Brain microvascular endothelial cell (primary cell): ENCODE data around the gene ZNF3.
"Not testable (repeated sequence)": the region's sequence is repeated elsewhere in the genome, so short reads cannot be mapped to it uniquely, and the experiment has no call there.

Experiments
- DNase-seq: peaks from one replicate; pipeline ENCODE4 v3.0.0-alpha.2; 2020
- H3K27ac ChIP-seq: fragments of 250-450 bp; sonication (Bioruptor Pico); 2 replicates; pipeline ENCODE4 v1.5.1; 2020; ENCODE audit warnings: mild to moderate bottlenecking, moderate library complexity
- H3K27me3 ChIP-seq: fragments of 250-450 bp; sonication (Bioruptor Pico); replicated peaks from 2 replicates; pipeline ENCODE4 v1.5.1; 2020; ENCODE audit warnings: mild to moderate bottlenecking
- H3K36me3 ChIP-seq: fragments of 250-450 bp; sonication (Bioruptor Pico); replicated peaks from 2 replicates; pipeline ENCODE4 v1.5.1; 2020; ENCODE audit warnings: mild to moderate bottlenecking
- H3K4me3 ChIP-seq: 2 replicates; pipeline ENCODE4 v1.5.1; 2011; ENCODE audit warnings: low read depth, mild to moderate bottlenecking, control low read depth, low read length, moderate library complexity
- in situ Hi-C: cut with HindIII; loops from 2 replicates; pipeline ENCODE4 v1.10.0; 2017; ENCODE audit warnings: low sequenced_read_pairs, low pct_ligation_motif_present
- TF ChIP-seq, protein P1 (sequence below): IDR thresholded peaks from 2 replicates; pipeline ENCODE4 v1.5.1; 2011; ENCODE audit warnings: low read depth, mild to moderate bottlenecking, moderate library complexity, low read length, control low read depth, inconsistent platforms; ENCODE audit errors: missing control alignments

Gene ZNF3

DNA sequence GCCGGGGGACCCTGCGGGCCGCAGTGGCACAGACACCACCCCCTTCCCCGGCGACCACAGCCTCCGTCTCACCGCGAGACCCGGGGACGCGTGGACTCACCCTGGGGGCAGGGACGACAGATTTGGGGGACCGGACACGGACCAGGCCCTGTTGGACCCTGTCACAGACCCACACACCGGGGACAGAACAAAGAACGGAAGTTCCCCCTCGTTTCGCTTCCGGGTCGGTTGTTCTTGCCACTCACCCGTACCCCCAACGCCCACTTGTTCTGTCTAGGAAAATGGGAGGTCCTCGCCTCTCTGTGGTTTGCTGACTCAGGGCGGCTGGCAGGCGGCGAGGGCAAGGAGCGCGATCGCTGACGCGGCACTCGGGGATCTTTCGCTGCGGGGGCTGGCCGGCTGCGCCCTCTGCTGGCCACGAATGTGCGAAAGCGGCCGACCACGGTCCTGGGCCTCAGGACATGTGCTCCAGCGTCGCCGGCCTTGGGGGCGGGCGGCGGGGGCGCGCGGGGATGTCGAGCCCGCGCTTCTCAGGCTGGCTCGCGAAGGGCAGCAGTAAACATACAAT is at the start of gene ZNF3:
TSS of gene ZNF3 (minus strand) at position 189 of the 568 bp plus-strand sequence. CDS start 4,366 bp downstream, outside the sequence.
- TF ChIP-seq, protein P1, sequence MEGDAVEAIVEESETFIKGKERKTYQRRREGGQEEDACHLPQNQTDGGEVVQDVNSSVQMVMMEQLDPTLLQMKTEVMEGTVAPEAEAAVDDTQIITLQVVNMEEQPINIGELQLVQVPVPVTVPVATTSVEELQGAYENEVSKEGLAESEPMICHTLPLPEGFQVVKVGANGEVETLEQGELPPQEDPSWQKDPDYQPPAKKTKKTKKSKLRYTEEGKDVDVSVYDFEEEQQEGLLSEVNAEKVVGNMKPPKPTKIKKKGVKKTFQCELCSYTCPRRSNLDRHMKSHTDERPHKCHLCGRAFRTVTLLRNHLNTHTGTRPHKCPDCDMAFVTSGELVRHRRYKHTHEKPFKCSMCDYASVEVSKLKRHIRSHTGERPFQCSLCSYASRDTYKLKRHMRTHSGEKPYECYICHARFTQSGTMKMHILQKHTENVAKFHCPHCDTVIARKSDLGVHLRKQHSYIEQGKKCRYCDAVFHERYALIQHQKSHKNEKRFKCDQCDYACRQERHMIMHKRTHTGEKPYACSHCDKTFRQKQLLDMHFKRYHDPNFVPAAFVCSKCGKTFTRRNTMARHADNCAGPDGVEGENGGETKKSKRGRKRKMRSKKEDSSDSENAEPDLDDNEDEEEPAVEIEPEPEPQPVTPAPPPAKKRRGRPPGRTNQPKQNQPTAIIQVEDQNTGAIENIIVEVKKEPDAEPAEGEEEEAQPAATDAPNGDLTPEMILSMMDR = peak; percentile 79
- Histone ChIP-seq H3K4me3 (peak within 1 kb of the TSS; percentile 96), H3K36me3 (peaks cover 19% of the 10 kb centered on the region), H3K27me3 (no peaks in the 10 kb centered on the region), H3K27ac (peak within 1 kb of the TSS; percentile 77)
- DNase-seq = peak; percentile 98
- in situ Hi-C loops = loop anchor here (25.0 kb wide), 1 partner anchor 94 kb away; the partner anchor contains the start of gene AZGP1

DNA sequence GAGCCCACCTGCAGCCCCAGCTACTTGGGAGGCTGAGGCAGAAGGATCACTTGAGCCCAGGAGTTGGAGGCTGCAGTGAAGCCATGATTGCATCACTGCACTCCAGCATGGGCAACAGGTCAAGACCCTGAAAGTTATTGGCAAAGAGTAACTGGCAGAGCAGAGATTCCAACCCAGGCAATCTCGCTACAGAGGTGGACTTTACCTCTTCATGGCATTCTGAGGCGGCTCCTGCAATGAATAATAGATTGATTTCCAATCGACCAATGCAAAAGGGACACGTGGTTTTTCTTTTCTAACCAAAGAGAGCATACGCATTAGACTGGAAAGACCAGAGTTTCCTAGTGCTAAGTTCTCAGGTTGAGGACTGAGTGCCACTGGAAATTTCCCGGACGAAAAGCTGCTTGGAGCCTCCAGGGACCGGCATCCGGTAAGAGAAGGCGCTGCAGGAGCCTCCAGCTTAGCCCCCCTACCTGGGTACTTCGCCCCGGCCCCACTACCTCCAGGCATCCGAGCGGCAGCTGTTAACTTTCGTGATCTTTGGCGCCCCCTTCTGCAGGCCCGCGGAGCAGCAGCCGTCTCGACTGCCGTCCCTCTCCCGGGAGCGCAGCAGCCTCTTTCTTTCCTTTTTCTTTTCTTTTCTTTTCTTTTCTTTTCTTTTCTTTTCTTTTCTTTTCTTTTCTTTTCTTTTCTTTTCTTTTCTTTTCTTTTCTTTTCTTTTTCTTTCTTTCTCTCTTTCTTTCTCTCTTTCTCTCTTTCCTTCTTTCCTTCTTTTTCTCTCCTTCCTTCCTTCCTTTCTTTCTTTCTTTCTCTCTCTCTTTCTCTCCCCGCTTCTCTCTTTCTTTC is 49.3 kb upstream of the ZNF3 start:
- Histone ChIP-seq H3K36me3 (no peaks in the 10 kb centered on the region), H3K4me3 (no peak overlapping the region), H3K27ac (no peak overlapping the region), H3K27me3 (no peaks in the 10 kb centered on the region)
- TF ChIP-seq, protein P1 = peak; percentile 85
- peak; percentile 59 for DNase-seq
- in situ Hi-C loops = no loop called here

DNA sequence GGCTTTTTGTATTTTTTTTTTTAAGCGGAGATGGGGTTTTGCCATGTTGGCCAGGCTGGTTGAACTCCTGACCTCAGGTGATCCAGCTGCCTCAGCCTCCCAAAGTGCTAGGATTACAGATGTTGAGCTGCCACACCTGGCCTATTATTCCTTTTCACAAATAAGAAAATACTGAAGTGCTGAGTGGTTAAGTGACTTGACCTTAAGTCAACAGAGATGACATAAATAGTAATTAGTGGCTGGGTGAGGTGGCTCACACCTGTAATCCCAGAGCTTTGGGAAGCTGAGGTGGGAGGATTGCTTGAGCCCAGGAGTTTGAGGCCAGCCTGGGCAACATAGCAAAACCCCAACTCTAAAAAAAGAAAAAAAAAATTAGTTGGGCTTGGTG is 48.7 kb upstream of the ZNF3 start:
- DNase-seq, H3K27me3 ChIP-seq, H3K36me3 ChIP-seq, H3K27ac ChIP-seq, H3K4me3 ChIP-seq, in situ Hi-C loops: not testable (repeated sequence)

DNA sequence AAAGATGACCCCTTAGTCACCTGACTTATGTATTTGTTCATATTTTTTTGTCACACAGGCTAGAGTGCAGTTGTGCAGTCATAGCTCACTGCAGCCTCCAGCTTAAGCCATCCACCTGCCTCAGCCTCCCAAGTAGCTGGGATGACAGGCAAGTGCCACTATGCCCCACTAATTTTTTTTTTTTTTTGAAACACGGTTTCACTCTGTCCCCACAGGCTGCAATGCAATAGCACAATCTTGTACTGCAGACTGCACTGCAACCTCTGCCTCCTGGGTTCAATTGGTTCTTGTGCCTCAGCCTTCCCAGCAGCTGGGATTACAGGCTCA is 47.1 kb upstream of the ZNF3 start:
- DNase-seq = no peak
- TF ChIP-seq, protein P1 = no peak
- in situ Hi-C loops = no loop called here
- no peak overlapping the region for H3K27ac ChIP-seq
- no peak overlapping the region for H3K4me3 ChIP-seq
- no peaks in the 10 kb centered on the region for H3K27me3 ChIP-seq
- H3K36me3 ChIP-seq = no peaks in the 10 kb centered on the region

DNA sequence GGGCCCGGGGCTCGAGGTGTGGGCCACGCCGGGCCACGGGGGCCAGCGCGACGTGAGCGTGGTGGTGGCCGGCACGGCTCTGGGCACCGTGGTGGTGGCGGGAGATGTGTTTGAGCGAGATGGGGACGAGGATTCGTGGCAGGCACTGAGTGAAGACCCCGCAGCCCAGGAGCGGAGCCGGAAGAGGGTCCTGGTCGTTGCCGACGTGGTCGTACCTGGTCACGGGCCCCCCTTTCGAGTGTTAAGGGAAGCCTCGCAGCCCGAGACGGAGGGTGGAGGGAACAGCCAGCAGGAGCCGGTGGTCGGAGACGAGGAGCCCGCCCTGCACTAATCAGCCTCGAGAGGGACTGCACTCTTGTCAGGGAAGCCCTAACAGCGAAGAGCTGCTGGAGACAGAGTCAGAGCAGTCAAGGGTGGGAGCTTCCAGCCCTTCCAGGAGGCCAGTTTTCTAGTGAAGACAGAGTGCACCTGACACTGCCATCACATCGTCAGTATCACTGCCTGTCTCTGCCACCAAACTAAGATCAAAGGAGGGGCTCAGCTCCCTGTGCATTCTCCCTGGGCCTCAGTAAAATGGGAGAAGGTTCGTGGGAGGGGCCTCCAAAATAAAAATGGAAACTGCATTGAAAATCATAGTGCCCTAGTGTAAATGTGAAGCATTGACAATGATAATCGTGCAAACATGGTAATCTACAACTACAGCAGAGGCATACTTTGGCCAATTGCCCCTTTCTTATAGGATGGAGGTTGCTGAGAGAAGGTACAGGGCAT is 46.5 kb upstream of the ZNF3 start:
- TF ChIP-seq, protein P1 = no peak
- peak overlapping the region; percentile 89 for H3K4me3 ChIP-seq
- H3K36me3 ChIP-seq = no peaks in the 10 kb centered on the region
- DNase-seq = no peak
- in situ Hi-C loops = no loop called here
- no peaks in the 10 kb centered on the region for H3K27me3 ChIP-seq
- H3K27ac ChIP-seq = no peak overlapping the region
